B cell (primary cell): Measurements from ENCODE around the gene FALEC. TPM values are rescaled to one million over a fixed set of nuclear protein-coding genes. Genes with fewer than 3 reads are reported as not detected.

ENCODE experiments used
- ATAC-seq: fragments of 200-7000 bp; cut with Tn5 transposase; one replicate; pipeline ENCODE4 v1.10.0; 2021; ENCODE audit warnings: low read depth, mild to moderate bottlenecking, moderate number of reproducible peaks, moderate library complexity
- CTCF ChIA-PET: fragments of 350-600 bp; sonication (Branson Sonifier 250); formaldehyde crosslinking; loops from one replicate; lab custom pipeline; 2021; ENCODE audit warnings: antibody characterized with exemption, inconsistent platforms; lab: Charles Lee
- POLR2A ChIA-PET: fragments of 350-600 bp; sonication (Branson Sonifier 250); formaldehyde crosslinking; loops from one replicate; lab custom pipeline; 2021; ENCODE audit warnings: antibody characterized with exemption; lab: Charles Lee
- DNase-seq: peaks from one replicate; pipeline ENCODE4 v3.0.0; 2013
- H2AFZ ChIP-seq: 2 replicates; pipeline ENCODE4 v1.6.1; 2012; ENCODE audit warnings: mild to moderate bottlenecking, low read depth, low read length; ENCODE audit not compliant: insufficient read depth, poor library complexity, severe bottlenecking
- H3K27ac ChIP-seq, 2 donors: 1 replicate in 1 of 2; 2 replicates in 1 of 2; pipeline ENCODE4 v1.5.1; 2012 to 2013; ENCODE audit warnings: low read length in 2 of 2, mild to moderate bottlenecking in 2 of 2, moderate library complexity in 1 of 2
- H3K27me3 ChIP-seq, 4 experiments: fragments of 200-600 bp in 1 of 4; sonication (generic) in 1 of 4; replicated peaks in 1 of 4; 1 replicate in 2 of 4; 2 replicates in 2 of 4; pipeline versions ENCODE4 v1.6.1 to v1.7.0; 2013 to 2016; ENCODE audit warnings: low read length in 3 of 4, mild to moderate bottlenecking in 2 of 4, mixed read lengths in 1 of 4, moderate library complexity in 1 of 4; ENCODE audit not compliant: insufficient read depth in 4 of 4, control insufficient read depth in 3 of 4; ENCODE audit errors: control extremely low read depth in 1 of 4
- H3K36me3 ChIP-seq, 2 experiments: replicated peaks in 1 of 2; 1 replicate in 1 of 2; 2 replicates in 1 of 2; pipeline versions ENCODE4 v1.6.1 to v1.7.1; 2013; ENCODE audit warnings: low read length in 1 of 2; ENCODE audit not compliant: insufficient read depth in 2 of 2, control insufficient read depth in 1 of 2; ENCODE audit errors: control extremely low read depth in 1 of 2, extremely low read depth in 1 of 2
- H3K4me1 ChIP-seq, 2 donors: fragments of 200-600 bp in 1 of 2; sonication (generic) in 1 of 2; 1 replicate in 1 of 2; 2 replicates in 1 of 2; pipeline versions ENCODE4 v1.5.1 to v1.6.1; 2013 to 2017; ENCODE audit warnings: low read length in 2 of 2; ENCODE audit not compliant: control insufficient read depth in 2 of 2, insufficient read depth in 2 of 2
- H3K4me2 ChIP-seq: replicated peaks from 2 replicates; pipeline ENCODE3; 2012; ENCODE audit warnings: mild to moderate bottlenecking, low read depth, low read length; ENCODE audit not compliant: poor library complexity, severe bottlenecking
- H3K4me3 ChIP-seq, 5 experiments: fragments of 200-600 bp in 1 of 5; sonication (generic) in 1 of 5; 1 replicate in 3 of 5; 2 replicates in 2 of 5; pipeline versions ENCODE4 v1.5.1 to v1.7.0; 2011 to 2016; ENCODE audit warnings: low read length in 4 of 5, mild to moderate bottlenecking in 4 of 5, low read depth in 2 of 5, control low read depth in 1 of 5, moderate library complexity in 1 of 5; ENCODE audit not compliant: insufficient read depth in 1 of 5; ENCODE audit errors: control extremely low read depth in 1 of 5, extremely low read depth in 1 of 5
- H3K79me2 ChIP-seq: fragments of 200-600 bp; sonication (generic); one replicate; pipeline ENCODE4 v1.6.0; 2016; ENCODE audit warnings: low read length; ENCODE audit not compliant: control insufficient read depth, insufficient read depth
- H3K9ac ChIP-seq: fragments of 200-600 bp; sonication (generic); 2 replicates; pipeline ENCODE4 v1.6.1; 2017; ENCODE audit warnings: mild to moderate bottlenecking, low read length, moderate library complexity
- H3K9me3 ChIP-seq, 3 donors: one replicate each; pipeline versions ENCODE4 v1.6.1 to v1.7.1; 2013; ENCODE audit warnings: low read length in 2 of 3; ENCODE audit not compliant: control insufficient read depth in 2 of 3, insufficient read depth in 1 of 3; ENCODE audit errors: control extremely low read depth in 1 of 3
- H4K20me1 ChIP-seq: 2 replicates; pipeline ENCODE4 v1.6.0; 2012; ENCODE audit warnings: mild to moderate bottlenecking, low read length; ENCODE audit not compliant: insufficient read depth, control insufficient read depth, poor library complexity, severe bottlenecking
- H3K27ac Mint-ChIP-seq: one replicate; pipeline ENCODE4 v1.8.0; 2021; ENCODE audit warnings: mixed read lengths
- H3K27me3 Mint-ChIP-seq: one replicate; pipeline ENCODE4 v1.8.0; 2021; ENCODE audit warnings: mixed read lengths
- H3K4me1 Mint-ChIP-seq: one replicate; pipeline ENCODE4 v1.8.0; 2021; ENCODE audit warnings: mixed read lengths
- H3K4me3 Mint-ChIP-seq: one replicate; pipeline ENCODE4 v1.8.0; 2021; ENCODE audit warnings: mixed read lengths
- H3K9me3 Mint-ChIP-seq: one replicate; pipeline ENCODE4 v1.8.0; 2022; ENCODE audit warnings: mixed read lengths; ENCODE audit not compliant: insufficient read depth
- EZH2 ChIP-seq: IDR thresholded peaks from 2 replicates; pipeline ENCODE4 v1.6.1; 2012; ENCODE audit warnings: borderline replicate concordance, low read depth, mild to moderate bottlenecking, moderate library complexity, low read length; ENCODE audit not compliant: insufficient read depth, poor library complexity, severe bottlenecking
- WGBS: methylation state at CpG from one replicate; pipeline ENCODE4 v1.1.5; 2013; ENCODE audit warnings: missing lambda C conversion rate; ENCODE audit not compliant: insufficient coverage; 5-methylcytosine and 5-hydroxymethylcytosine counted together
- intact Hi-C: fragments of 100-400 bp; cut with micrococcal nuclease; formaldehyde crosslinking; loops from one replicate; pipeline ENCODE4 v1.10.0; 2022
- polyA plus RNA-seq: library from polyadenylated mRNA; depleted of rRNA; stranded (reverse); fragments of >200 nt; gene quantifications from 2 replicates; pipeline ENCODE4 v1.2.3, GENCODE V29; 2012
- total RNA-seq, 2 donors: library from RNA; stranded (reverse); fragments of 120-200 nt in 1 of 2; gene quantifications; 1 replicate in 1 of 2; 2 replicates in 1 of 2; pipeline versions ENCODE4 v1.2.3 to v1.2.4, GENCODE V29; 2013 to 2022
- TF ChIP-seq, protein P1 (sequence below): fragments of 200-600 bp; IDR thresholded peaks from one replicate; pipeline ENCODE4 v1.8.0; 2022; ENCODE audit warnings: antibody characterized with exemption, mild to moderate bottlenecking

The FALEC gene
- total and polyA plus RNA-seq, 2 donors (not counting 1 experiment from before 2014, with no cell fraction given) = 1.1 to 2.6 TPM

DNA sequence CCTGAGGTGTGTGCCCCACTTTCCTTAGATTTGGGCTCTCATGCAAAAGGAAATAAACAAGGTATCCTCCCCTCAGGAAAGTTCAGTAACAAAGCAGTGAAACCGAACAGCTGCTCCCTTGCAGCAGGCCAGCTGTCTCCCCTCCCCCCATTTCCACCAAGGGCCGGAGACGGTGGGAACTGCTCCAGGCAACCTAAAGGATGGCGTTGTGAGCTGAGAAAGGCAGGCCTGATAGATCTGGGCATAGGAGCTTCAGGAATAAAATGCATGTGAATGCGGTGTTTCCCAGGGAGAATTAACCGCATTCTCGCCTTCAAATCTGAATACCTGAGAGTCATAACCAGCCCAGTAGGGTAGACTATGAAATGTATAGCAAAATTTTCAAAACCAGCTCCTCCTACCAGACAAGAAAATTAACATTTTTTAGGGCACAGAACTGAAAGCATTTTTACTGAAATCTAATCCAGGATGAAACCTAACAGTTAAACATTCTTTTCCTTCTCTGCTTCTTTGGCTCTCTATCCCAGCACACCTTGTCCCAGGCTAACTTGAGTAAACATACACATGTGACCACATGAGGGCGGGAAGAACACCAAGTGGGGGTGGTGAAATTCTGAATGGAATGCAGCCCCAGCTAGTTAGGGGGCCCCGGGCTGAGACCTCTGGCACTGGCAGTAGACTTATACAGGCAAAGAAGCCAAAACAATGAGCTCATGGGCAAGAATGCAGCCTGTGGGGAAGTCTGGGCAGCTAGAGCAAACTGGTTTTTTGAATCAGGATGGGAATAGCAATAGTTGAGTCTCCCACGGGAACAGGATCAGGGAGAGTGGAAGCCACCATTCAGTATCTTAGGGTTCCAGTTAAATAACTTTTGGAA is 52.4 kb downstream of the FALEC start:
- ChIA-PET CTCF (interaction anchor here (0.6 to 19.2 kb wide), 6 partner anchors 6 to 448 kb away, joined by 3 to 497 read pairs (median 81); partner anchors contain the start of gene MCL1), POLR2A (interaction anchor here (0.9 to 10.3 kb wide), 4 partner anchors 7 to 204 kb away, joined by 3 to 371 read pairs (median 4); partner anchors contain the start of genes ENSA, MCL1 and RPRD2)
- peaks cover 97 to 100% of the 10 kb centered on the region in 2 donors for H3K4me1 ChIP-seq
- Mint-ChIP-seq H3K27me3 (no peaks in the 10 kb centered on the region), H3K27ac (peak overlapping the region; percentile 94), H3K9me3 (no peaks in the 10 kb centered on the region), H3K4me1 (peaks cover 78% of the 10 kb centered on the region), H3K4me3 (peak overlapping the region; percentile 80)
- peaks cover 7% of the 10 kb centered on the region for H4K20me1 ChIP-seq
- H3K9ac ChIP-seq = peak overlapping the region; percentile 55
- H2AFZ ChIP-seq = peak overlapping the region; percentile 11
- WGBS = 10% methylated on average over 4 of the region's 10 CpGs
- no peak for ATAC-seq
- peaks cover 0 to 19% of the 10 kb centered on the region in 2 experiments for H3K36me3 ChIP-seq
- H3K27me3 ChIP-seq = no peaks in the 10 kb centered on the region
- H3K27ac ChIP-seq = peak overlapping the region; percentile 96 to 99
- H3K9me3 ChIP-seq = no peaks in the 10 kb centered on the region
- intact Hi-C loops = no loop called here
- H3K4me2 ChIP-seq = peak overlapping the region; percentile 77
- H3K79me2 ChIP-seq = peaks cover 61% of the 10 kb centered on the region
- H3K4me3 ChIP-seq = peak overlapping the region; percentile 31 to 67 (median 53)
- no peak for TF ChIP-seq EZH2
- TF ChIP-seq, protein P1, sequence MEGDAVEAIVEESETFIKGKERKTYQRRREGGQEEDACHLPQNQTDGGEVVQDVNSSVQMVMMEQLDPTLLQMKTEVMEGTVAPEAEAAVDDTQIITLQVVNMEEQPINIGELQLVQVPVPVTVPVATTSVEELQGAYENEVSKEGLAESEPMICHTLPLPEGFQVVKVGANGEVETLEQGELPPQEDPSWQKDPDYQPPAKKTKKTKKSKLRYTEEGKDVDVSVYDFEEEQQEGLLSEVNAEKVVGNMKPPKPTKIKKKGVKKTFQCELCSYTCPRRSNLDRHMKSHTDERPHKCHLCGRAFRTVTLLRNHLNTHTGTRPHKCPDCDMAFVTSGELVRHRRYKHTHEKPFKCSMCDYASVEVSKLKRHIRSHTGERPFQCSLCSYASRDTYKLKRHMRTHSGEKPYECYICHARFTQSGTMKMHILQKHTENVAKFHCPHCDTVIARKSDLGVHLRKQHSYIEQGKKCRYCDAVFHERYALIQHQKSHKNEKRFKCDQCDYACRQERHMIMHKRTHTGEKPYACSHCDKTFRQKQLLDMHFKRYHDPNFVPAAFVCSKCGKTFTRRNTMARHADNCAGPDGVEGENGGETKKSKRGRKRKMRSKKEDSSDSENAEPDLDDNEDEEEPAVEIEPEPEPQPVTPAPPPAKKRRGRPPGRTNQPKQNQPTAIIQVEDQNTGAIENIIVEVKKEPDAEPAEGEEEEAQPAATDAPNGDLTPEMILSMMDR = no peak
- peak; percentile 47 for DNase-seq
